ENCODE measurements around the gene CCDC107. TPM values are rescaled to one million over a fixed set of nuclear protein-coding genes. Genes with fewer than 3 reads are reported as not detected.
A peak's percentile ranks its signal among the peaks of the same experiment; 100 is the strongest.
"Not testable (repeated sequence)": the region's sequence is repeated elsewhere in the genome, so short reads cannot be mapped to it uniquely, and the experiment has no call there.

Gene CCDC107
- total and polyA plus RNA-seq, 12 donors: 37.9 to 210 (median 46.9) TPM

DNA sequence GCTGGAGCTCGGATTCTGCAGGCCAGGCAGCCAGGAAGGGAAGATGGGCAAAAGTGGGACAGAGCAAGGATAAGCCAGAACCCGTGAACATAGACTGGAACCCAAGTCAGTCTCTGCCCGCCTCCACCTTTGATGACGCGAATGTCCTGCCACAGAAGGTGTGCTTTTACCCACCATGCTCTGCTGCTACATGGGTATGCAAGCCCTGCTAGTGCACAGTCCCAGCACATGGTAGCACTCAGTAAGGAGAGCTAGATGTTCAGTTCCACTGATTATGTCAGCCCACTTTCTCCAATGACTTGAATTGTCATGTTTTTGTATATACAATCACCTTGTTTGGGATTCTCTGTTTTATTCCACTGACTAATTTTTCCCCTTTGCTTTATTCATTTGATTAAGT, 28.5 kb upstream of the CCDC107 start:
- Histone ChIP-seq H3K4me3 (no peak overlapping the region), H3K9me3 (no peaks in the 10 kb centered on the region), H3K27ac (no peak overlapping the region), H3K4me1 (peaks cover 0 to 4% (median 0%) of the 10 kb centered on the region in 9 donors), H3K36me3 (no peaks in the 10 kb centered on the region), H3K27me3 (no peaks in the 10 kb centered on the region)
- ATAC-seq: no peak
- WGBS, 2 donors: 83 to 86% methylated on average over 5 of the region's 5 CpGs
- no peak for DNase-seq
- TF ChIP-seq CTCF (IDR thresholded peaks at IDR 0.05): no peak
- intact Hi-C loops (cut with DNase I): no loop called here

DNA sequence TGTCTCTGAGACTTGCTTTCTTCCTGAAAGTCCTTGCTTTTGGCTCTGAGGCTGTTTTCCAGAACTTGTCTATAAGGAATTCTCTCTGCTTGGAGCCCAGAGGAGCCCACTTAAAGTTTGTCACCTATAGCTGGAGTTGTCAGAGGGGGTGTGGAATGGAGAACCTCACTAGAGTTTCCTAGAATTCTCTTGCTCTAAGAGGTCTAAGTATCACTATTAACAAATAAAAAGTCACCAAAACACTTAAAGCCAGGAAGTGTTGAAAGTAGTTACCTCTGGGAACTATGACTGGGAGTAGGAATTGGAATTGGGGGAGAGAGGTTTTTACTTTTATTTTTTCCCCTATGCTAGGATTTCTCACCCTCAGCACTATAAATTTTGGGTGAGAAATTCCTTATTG, 22.4 kb upstream of the CCDC107 start:
- ATAC-seq: no peak
- no peak for TF ChIP-seq CTCF (IDR thresholded peaks at IDR 0.05)
- DNase-seq: no peak
- H3K4me3 ChIP-seq: no peak overlapping the region
- H3K36me3 ChIP-seq: no peaks in the 10 kb centered on the region
- H3K27me3 ChIP-seq: no peaks in the 10 kb centered on the region
- intact Hi-C loops (cut with DNase I): no loop called here
- peaks cover 0 to 55% (median 0%) of the 10 kb centered on the region in 9 donors for H3K4me1 ChIP-seq
- H3K9me3 ChIP-seq: no peaks in the 10 kb centered on the region
- peak overlapping the region in 1 of 10 donors; percentile 65 for H3K27ac ChIP-seq

- no peaks in the 10 kb centered on the region for H3K9me3 ChIP-seq
- DNase-seq (no peak), ATAC-seq (peak in 6 of 8 donors; percentile 27 to 71 (median 48))
- intact Hi-C loops (cut with DNase I): no loop called here
- no peaks in the 10 kb centered on the region for H3K27me3 ChIP-seq
- 76 to 83% methylated on average over 9 of the region's 9 CpGs for WGBS, 2 donors
- H3K36me3 ChIP-seq: no peaks in the 10 kb centered on the region
- peak overlapping the region in 3 of 10 donors; percentile 9 to 65 (median 19) for H3K27ac ChIP-seq
- H3K4me1 ChIP-seq: peaks cover 0 to 59% (median 0%) of the 10 kb centered on the region in 9 donors
- no peak for TF ChIP-seq CTCF (IDR thresholded peaks at IDR 0.05)
- H3K4me3 ChIP-seq: no peak overlapping the region
Measured at GRCh38 chr9:35636135-35636876, 21.8 kb upstream of the CCDC107 start.

- intact Hi-C loops (cut with DNase I); ATAC-seq; H3K36me3 ChIP-seq; DNase-seq; H3K27me3 ChIP-seq; H3K9me3 ChIP-seq; H3K4me3 ChIP-seq: not testable (repeated sequence)
- Histone ChIP-seq H3K27ac (peak overlapping the region in 3 of 10 donors; percentile 9 to 65 (median 19)), H3K4me1 (peaks cover 0 to 64% (median 0%) of the 10 kb centered on the region in 9 donors)
- 96 to 97% methylated on average over 6 of the region's 6 CpGs for WGBS, 2 donors
Measured at GRCh38 chr9:35636877-35637246, 21.2 kb upstream of the CCDC107 start.

DNA sequence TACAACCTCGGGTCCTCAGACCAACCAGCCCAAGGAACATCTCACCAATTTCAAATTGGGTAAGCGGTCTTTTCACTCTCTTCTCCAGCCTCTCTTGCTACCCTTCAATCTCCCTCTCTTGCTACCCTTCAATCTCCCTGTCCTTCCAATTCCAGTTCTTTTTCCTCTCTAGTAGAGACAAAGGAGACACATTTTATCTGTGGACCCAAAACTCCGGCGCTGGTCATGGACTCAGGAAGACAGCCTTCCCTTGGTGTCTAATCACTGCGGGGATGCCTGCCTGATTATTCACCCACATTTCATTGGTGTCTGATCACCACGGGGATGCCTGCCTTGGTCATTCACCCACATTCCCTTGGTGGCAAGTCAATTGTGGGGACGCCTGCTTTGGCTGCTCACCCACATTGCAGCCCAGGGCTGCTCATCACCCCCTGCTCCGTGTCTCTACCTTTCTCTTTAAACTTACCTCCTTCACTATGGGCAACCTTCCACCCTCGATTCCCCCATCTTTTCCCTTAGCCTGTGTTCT, 20.6 kb upstream of the CCDC107 start:
- H3K9me3 ChIP-seq; H3K36me3 ChIP-seq; intact Hi-C loops (cut with DNase I); DNase-seq; ATAC-seq; H3K4me3 ChIP-seq; H3K27me3 ChIP-seq: not testable (repeated sequence)
- Histone ChIP-seq H3K4me1 (peaks cover 0 to 69% (median 0%) of the 10 kb centered on the region in 9 donors), H3K27ac (peak overlapping the region in 1 of 10 donors; percentile 65)
- WGBS, 2 donors: 95 to 97% methylated on average over 9 of the region's 9 CpGs

DNA sequence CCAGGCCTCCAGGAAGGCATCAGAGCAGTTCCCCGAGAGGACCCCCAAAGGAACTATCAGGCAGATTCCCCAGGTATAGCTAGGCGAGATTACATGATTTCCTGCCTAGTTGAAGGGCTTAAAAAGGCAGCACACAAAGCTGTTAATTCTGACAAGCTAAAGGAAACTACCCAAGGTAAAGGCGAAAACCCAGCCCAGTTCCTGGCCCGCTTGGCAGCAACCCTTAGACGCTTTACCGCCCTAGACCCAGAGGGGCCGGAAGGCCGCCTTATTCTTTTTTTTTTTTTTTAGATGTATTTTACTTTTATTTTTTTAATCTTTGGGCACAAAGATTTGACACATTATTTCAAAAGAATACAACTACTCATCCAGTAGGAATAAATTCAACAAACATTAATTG, 19.3 kb upstream of the CCDC107 start:
- ATAC-seq; H3K9me3 ChIP-seq; H3K4me3 ChIP-seq; H3K36me3 ChIP-seq; intact Hi-C loops (cut with DNase I); DNase-seq; H3K27me3 ChIP-seq: not testable (repeated sequence)
- 52 to 69% methylated on average over 7 of the region's 8 CpGs for WGBS, 2 donors
- Histone ChIP-seq H3K27ac (peak overlapping the region in 2 of 10 donors; percentile 9 to 72), H3K4me1 (peaks cover 0 to 71% (median 0%) of the 10 kb centered on the region in 9 donors)

DNA sequence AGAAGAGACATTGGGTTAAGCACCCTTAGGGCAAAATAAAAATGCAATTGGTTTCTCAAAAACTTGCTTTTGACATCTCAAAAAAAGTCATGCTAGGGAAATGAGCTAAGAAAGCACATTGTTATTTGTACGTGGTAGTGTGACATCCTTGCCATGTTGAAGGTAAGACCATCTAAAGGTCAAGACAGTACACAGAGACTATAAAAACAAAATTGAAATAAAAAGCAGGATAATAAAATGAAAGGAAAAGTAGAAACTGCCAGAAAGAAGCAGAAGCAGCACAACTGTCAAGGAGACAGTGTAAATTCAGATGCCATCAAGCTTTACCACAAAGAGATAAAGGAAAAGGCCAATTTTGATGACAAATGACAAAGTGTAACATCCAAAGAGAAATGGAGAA, 18.9 kb upstream of the CCDC107 start:
- H3K27me3 ChIP-seq; H3K9me3 ChIP-seq; H3K4me3 ChIP-seq; ATAC-seq; intact Hi-C loops (cut with DNase I); DNase-seq; H3K36me3 ChIP-seq: not testable (repeated sequence)
- Histone ChIP-seq H3K27ac (peak overlapping the region in 2 of 10 donors; percentile 6 to 72), H3K4me1 (peaks cover 0 to 75% (median 0%) of the 10 kb centered on the region in 9 donors)
- WGBS, 2 donors: 51 to 67% methylated on average over 1 of the region's 1 CpG
